COR-L47 (cell line): ENCODE results near the gene SUFU.

Experiments used
- DNase-seq: peaks from one replicate; lab custom pipeline; 2025; lab: John Stamatoyannopoulos, UW

Gene SUFU

DNA sequence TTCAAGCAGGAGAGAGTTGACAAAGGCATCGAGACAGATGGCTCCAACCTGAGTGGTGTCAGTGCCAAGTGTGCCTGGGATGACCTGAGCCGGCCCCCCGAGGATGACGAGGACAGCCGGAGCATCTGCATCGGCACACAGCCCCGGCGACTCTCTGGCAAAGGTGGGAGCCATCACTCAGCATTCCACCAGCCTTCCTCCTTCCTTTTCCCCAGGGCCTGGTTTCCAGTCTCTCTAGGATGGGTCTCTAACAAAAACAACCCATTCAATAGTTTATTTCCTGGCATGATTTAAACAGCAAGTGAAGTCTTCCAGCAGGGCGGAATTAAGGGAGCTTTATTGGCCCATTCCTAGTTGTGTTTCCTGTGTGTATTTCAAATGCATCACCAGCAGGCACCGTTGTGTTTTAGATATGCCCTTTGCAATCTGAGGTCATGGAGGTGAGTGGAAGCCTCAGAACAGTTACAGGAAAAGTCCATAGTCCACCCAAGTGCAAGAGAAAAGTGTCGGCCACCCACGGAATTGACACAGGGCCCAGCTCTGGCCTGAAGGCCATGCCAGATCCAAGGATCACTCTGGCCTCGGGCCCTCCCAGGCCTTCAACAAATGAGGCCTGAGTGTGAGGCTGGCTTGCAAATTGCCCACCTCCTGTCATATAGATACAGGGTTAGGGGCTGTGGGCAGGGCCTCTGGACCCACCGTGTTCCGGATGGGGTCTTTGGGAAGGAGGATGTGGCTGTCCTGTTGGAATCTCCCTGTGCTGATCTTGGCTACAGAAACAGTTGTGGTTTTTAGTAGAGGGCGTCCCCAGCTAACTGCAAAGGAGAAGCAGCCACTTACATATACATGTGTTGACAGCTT lies 93.6 kb downstream of the SUFU start:
- no peak for DNase-seq

DNA sequence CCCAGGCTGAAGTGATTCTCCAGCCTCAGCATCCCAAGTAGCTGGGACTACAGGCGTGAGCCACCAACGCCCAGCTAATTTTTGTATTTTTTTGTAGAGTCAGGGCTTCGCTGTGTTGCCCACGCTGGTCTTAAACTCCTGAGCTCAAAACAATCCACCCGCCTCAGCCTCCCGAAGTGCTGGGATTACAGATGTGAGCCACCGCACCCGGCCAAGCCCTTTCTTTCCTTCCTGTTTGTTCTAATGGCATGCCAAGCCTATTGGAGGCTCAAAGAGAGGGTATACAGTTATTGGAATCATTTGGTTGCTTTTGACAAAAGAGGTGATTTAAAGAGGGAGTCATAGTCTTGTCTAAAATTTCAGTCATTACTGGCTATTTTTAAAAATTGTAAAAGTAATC lies 94.5 kb downstream of the SUFU start:
- DNase-seq, result no peak

DNA sequence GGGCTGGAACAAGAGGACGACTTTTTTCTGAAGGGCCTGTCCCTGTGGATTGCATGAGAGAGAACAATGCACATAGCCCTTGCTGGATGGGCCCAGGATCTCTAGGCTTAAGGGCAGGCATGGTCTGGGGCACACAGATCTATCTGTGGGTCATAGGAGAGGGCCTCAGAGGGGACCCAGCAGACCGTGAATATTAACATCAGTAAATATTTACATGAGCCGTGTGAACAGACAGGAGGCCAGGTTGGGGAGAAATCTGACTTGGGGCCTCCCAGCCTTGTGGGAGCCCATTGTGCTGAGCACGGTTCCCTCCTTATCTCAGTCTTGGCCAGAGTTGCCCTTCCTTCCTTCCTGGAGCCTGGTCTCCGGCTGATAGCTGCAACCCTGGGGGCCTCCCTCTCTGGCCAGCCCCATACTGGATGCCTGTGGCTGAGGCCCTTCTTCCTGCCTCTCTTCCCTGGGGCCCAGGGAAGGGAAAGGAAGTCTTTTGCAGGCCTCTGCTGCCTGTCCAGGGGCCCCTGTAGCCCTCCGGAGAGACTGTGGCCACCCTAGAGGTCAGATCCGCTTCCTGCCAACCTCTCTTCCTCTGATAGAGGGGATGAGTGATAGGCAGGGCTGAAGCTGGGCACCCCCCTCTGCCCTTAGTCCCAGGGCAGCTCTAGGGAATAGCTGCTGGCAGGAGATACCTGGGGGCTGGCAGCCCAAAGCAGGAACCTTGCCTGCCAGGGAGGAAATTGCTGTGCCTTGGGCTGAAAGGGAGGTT lies 96.0 kb downstream of the SUFU start:
- no peak for DNase-seq

DNA sequence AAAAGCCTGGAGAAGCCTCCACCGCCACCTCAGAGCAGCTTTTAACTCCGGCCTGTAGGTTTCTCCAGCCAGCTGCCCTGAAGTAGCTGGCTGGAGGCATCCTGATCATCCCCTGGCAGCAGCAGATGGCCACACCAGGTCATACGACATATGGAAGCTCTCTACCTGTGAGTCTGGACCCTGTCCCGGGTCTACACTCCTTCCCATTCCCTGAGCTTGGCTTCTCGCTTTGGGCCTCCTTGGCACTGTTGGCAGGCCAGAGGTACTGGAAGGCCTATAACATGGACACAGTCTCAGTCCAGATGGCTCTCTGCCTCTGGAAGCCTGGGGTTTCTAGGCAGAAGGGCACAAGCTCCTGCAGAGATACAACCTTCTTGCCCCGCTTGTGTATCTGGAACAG lies 97.0 kb downstream of the SUFU start:
- no peak for DNase-seq

DNA sequence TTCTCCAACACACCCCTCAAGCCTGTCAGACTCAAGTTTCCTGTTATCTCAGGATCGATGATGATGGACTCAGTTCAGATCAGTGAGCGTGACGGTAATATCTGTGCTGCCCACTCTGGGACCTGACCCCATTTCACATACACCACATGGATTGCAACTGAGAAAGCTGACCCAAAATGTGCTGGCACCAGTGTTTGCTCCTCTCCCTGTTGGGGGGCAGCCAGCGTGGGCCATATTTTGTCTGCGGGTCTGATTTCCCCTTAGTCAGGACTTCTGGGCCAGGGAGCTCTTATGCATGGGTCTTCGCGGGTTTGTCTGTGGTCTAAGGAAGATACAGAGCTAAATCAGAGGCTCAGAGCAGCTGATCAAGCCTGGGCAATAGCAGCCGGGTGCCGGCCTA lies 97.9 kb downstream of the SUFU start:
- DNase-seq, result no peak

DNA sequence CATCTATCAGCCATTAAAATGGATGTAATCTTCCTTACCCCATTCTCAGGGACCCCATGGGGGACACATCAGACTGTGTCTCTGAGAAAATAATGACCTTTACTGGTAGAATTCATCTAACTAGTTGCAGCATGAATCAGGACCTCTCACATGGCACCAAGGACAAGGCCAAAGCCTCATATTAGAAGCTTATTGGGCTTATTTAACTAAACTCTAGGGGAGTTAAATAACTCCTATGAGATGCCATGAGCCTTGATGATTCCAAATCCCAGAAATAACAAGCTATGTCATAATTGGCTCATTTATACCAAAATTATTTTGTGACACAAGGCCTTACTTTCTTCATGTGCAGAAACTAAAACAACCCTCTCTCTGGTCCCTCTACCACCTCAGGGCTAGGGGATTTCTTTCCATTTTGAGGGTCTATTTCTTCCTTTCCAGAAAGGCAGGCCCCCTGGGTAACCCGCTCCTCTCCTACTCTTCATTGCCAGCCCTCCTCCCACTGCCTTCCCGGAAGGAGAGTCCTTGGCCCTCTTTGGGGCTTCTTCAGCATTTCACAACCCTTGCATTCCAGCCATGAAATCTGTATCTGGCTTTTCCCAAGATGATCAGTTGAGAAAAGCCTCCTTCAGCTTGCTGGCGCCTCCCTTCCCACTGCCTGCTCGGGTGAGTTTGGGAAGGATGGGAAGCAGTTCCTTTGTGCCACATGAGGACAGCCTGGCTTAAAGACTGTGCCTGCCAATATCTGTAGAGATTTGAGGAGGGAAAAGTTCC lies 98.7 kb downstream of the SUFU start:
- no peak for DNase-seq

DNA sequence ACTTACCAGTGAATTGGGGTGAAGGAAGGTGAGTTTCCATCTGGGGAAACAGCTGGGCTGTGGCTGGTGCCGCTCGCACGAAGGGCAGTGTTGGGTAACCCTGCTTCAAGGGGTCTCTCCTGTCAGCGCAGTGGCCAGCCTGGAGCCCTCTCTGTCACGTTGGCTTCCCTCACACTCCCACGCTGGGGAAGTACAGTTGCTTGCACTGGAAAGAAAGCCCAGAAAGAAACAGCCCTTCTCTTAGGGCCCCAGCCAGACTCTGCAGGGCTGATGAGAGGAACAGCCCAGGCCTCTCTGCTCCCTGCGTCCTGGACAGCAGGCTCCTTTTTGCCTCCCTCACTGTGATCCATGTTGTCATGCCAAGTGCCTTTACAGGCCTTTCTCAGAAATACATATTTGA lies 100.2 kb downstream of the SUFU start:
- DNase-seq, result no peak

DNA sequence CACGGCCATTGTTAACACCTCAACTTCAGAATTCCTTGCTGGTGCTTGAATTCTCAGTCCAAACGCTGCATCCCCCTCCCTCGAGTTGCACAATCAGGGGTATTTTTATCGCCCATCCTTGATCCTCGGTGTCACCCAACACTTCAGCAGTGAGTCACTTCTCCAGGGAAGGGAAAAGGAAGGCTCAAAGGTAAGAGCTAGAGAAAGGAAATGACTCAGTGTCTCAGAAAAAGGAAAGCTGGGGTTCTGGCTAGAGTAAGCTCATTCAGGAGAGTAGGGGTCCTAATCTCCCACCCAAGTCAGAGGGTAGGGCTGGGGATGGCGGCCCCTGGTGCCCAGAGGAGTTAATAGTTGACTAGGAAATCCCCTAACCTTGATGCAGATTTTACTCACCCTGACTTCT lies 100.7 kb downstream of the SUFU start:
- DNase-seq, result no peak

DNA sequence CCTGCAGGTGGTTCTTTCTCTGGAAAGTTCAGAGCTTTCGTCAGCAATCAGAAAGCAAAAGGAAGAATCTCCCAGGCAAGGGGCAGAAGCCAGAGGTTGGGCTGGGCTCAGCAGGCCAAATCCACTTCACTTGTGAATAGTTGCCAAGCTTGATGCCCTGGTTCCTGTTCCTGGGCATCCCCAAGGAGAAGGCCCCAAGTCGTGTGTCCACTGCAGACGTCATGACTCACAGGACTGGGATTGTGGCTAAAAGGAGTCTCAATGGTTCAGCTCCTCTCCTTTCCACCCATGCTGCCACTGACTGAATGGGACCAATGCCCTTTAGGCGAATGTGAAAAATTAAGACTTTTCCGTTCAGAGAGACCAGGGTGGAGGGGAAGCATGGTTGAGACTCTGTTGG lies 101.9 kb downstream of the SUFU start:
- no peak for DNase-seq

DNA sequence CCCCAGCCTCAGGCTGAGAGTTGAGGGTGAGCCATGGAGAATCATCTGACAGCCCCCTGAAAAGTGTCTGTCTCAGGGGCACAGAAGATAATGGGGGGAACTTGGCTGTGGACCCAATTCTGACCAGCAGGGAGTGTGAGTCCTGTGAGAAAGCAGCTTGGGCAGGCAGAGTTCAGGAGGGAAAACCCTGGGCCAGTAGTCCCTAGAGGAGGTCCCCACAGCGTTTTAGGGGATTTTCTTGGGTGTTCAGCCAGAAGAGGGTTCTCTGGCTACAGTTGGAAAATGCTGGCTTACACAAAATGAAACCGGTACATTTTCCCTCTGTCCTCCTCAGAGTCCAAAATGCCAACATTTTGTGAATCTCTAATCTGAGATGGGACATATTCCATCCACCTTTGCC lies 104.7 kb downstream of the SUFU start:
- no peak for DNase-seq

DNA sequence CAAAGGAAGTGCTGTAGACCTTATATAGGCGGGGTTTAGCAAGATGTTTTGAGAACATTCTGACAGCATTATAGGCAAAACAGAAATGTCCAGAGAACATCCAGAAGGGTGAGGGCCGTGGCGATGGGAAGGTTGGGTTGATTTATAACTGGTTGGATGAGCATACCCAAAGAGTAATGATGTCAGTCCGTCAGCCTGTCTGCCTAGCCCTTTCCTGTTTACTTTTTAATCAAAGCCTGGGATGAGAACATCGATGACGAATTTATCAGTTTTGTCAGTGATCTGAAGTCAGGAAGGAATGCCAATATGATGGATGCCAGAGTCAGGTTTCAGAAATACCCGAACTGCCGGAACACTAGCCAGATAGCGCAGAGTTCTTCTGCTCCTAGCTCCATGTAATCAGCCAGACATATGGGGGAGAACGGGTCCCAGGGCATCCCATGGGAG lies 106.7 kb downstream of the SUFU start:
- no peak for DNase-seq

DNA sequence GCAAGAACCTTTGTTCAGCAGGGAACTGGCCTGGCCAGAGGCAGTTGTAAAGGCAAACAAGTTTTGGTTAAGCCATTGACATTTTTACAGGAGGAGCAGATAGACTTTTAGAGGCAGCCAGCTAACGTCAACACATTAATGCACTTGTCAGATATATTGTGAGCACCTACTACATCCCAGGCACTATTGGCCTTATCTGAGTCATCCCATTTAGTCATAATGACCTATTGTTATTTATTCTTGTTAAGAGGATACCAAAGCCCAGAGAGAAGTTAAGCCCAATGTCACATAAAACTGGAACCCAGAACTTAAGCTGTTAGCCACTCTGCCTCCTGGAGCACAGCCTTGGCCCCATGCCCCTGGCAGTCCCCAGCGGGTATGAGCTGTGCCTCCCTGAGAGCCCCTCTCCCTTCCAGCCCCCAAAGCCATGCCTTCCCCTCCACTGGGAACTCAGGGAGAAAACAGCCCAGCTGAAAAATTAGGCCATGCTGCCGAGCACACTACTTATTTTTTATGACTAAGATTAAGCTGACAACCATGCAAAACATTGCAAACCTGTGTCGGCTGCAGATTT lies 107.8 kb downstream of the SUFU start:
- DNase-seq, result no peak

DNA sequence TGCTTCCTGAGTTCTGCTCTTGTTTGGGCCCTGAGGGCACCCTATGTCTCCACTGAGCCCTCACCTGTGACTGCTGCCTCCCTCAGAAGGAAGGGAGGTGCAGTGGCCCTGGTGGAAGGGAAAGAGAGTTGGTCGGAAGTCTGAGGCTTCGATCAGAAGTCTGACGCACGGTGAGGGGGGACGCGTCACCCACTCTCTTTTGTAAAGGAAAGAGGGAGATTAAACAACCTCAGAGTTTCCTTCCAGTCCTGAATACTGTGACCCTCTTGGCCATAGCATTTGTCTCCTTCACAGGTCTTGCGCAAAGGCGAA lies 109.1 kb downstream of the SUFU start:
- no peak for DNase-seq

DNA sequence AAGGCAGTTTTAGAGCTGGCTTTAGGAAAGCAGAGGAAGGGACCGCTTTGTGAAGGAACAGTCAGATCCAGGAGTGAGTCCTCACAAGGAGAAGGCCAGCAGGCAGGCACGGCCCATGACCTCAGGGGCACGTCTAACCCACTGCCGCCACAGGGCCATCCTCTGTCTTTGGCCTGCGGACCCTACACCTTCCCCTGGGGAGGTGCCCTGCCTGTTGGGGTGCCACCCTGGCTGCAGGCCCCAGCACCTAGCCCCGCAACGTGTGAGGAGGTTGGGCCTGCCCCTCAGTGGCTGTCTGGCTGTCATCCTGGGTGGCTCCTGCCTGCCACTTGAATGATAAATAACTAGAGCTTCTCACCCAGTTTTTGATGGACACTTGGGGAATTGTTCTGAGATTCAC lies 109.5 kb downstream of the SUFU start:
- no peak for DNase-seq

DNA sequence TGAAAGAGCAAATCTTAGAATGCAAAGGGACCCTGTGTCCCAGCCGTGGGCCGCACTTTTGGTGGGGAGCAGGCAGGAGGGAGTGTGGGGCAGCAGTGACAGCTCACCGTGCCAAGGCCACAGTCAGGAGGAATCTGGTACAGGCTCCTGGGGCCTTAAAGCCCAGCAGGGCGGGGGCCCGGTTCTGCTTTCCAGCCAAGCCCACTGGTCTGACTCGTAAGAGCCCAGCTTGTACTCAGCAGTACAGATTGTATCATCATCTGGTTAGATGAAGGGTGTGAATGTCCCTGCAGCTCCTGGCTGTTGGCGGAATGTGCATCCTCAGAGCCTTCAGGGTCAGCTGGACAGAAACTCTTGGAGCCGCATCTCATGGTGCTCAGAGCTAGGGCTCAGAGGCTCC lies 110.0 kb downstream of the SUFU start:
- no peak for DNase-seq

DNA sequence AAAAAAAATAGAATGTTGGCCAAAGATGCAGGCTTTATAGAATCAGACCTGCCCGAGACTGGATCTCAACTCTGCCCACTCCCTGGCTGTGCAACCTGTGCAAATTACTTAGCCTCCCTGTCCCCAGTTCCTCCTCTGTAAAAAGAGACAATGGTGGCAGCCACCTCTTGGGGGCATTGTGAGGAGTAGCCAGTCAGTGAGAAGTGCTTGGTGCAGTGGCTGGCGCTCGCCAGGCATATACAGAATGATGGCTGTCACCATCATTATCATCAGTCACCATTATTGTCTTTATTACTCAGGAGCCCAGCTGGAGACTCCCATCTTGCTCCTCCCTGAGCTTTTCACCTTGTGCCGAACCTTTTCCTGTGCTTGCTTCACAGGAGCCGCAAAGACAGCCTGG lies 111.1 kb downstream of the SUFU start:
- no peak for DNase-seq

DNA sequence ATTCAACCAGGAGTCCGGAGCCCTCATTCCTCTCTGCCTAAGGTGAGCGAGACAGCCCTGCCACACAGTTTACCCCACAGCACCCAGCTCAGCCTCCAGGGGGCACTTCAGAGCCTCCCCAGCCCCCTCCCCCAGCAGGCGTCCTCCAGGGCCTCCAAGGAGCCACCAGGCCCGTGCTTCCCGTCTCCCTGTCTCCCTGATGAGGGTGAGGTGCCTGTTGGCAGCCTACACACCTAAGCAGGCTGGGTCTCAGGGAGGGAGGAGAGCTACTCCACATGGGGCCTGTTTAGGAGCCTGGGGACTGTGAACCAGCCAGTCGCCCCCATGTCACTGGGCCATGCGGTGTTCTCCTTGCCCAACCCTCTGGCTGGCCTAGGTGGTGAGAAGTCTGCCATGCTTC lies 111.6 kb downstream of the SUFU start:
- DNase-seq, result no peak

DNA sequence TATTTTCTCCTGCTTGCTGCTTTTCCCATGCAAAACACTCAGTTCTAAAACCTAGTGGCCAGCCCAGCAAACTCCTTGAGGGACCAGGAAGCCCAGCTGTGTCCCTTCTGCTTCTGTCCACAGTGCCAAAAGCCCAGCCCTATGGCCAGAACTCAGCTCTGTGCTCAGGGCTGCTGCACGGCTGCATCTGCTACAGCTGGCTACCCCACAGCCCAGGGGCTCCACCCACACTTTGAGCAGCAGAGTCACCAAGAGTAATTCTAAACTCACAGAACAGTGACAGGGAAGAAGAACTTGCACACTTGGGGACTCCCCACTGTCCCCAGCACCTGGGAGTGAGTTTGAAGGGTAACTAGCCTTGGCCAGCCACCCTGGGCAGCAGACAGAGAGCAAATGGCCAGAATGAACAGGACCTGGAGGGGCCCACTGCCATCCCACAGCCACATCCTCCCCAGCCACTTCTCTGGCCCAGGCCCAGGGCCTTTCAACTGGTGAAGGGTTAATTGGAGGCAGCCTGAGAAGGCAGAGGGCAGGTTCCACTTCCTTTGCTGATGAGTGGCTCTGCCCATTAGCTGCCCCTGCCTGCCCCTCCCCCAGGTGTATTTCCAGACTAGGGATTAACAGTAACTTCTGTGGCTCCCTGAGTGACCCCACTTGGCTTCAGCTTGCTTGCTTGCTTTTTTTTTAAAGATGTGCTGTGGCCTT lies 112.4 kb downstream of the SUFU start:
- no peak for DNase-seq

DNA sequence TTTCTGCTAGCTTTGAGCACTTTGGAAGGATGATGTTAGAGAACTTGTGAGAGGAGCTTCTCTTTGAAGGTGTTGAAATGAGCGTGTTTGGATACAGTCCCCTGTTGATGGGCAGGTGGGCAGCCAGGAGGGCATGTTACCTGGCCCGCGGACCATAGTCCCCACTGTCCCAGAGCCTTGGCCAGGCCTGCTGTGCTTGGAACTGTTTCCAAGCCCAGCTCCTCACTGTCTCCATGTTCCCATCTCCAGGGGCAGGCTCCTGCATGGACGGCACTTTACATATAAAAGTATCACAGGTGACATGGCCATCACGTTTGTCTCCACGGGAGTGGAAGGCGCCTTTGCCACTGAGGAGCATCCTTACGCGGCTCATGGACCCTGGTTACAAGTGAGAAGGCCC lies 113.3 kb downstream of the SUFU start:
- no peak for DNase-seq

DNA sequence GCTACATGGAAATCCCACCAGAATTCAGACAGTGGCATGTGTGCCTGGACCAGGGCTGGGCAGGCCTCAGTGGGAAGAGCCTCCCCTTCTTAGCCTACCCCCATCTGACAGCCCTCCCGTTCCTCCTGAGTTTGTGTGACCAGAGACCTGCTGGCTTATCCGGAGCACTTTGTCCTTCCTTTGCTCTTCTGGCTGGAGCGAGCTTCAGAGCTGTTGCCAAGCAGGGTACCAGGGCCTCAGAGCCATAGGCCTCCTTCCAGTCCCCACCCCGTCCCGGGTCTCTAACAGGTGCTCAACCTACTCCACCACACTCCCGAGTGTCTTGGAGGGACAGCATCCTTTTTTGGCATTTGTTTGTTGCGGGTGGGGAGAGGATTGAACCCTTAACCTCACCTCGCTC lies 114.0 kb downstream of the SUFU start:
- no peak for DNase-seq

DNA sequence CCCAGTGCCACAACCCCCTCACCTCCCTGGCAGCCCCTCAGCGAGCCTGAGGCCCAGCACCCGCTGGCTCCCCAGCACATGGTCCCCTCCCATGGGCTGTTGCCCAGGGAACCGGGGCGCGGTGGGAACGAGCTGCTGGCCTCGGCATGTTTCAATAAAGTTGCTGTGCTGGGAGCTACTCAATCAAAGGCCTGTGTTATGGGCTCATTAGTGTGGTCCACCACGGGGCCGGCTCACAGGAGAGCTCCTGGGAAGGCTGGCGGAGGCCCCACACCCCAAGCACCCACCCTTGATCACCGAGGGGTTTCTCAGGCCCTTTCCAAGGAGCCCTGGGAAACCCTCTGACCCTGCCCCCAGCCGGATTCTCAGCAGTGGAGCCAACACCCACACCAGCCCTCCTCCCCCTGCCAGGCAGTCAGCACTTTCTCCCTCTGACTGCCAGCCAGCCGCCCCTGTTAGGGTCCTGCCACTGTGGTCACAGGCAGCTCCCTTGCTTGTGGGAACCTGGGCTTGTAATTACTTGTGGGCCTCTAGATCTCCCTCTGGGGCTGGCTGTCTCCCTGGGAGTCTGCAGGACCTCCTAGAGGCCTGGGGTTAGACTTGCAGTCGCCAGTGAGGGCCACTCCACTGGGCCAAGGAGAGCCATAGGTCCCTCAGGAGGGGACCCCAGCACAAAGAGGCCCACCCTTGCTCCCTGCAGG lies 115.7 kb downstream of the SUFU start:
- DNase-seq, result no peak
